ENCODE results near the gene APLF. TPM values are rescaled to one million over a fixed set of nuclear protein-coding genes. Genes with fewer than 3 reads are reported as not detected.

Gene APLF
- total RNA-seq, 1 donor from 2014 or later, result 3.3 TPM

DNA sequence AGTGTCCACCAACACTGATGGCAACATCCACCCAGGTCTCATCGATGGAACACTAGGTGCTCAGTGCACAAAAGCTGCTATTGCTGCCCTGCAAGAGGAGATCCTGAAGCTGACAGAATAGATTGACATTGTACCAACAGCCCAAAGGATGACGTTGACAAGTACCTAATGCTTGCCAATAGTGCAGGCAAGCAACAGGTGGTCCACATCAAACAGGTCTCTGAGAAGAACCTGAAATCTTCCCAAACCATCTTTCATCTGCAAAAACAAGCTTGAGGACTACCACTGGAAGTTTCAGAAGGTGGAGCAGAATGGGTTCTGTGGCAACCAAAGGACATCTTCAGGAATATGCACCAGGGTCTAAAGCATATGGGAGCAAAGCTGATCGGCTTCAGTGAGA lies 160.2 kb downstream of the APLF start:
- intact Hi-C loops (cut with micrococcal nuclease), result no loop called here

Other genes with a start within 250 kb of the APLF start
- gene PPP3R1, start 215.1 kb upstream of the APLF start, total RNA-seq, result 73.6 and 77.5 TPM in 2 replicates
- gene CNRIP1, start 147.6 kb upstream of the APLF start, total RNA-seq, result not detected in 2 replicates
- 3.9 and 5.6 TPM in 2 replicates for gene PLEK, start 102.3 kb upstream of the APLF start, total RNA-seq
- 2.4 and 2.5 TPM in 2 replicates for gene FBXO48, start 291 bp upstream of the APLF start, total RNA-seq
- 0.05 TPM in 1 of 2 replicates, not detected in the other for gene PROKR1, start 176.0 kb downstream of the APLF start, total RNA-seq

Measured in T-helper 1 cell treated with Interleukin-12 subunit alpha and Interleukin-12 subunit beta and Interleukin-4 antibody, amounts not matched to agents 30 ng/mL and 1 ng/mL, for 36 hours (primary cell).